HepG2 (cell line): Measurements from ENCODE around the gene PSMC5.
A peak's percentile ranks its signal among the peaks of the same experiment; 100 is the strongest.

ENCODE experiments used
- ELK4 ChIP-seq: sonication (generic); formaldehyde crosslinking; IDR thresholded peaks from 2 replicates; pipeline ENCODE4 v1.9.0; 2021; ENCODE audit warnings: missing genetic modification reagents, borderline replicate concordance
- FOXA3 ChIP-seq: IDR thresholded peaks from 2 replicates; pipeline ENCODE4 v1.6.1; 2016; ENCODE audit warnings: missing genetic modification reagents, missing compliant biosample characterization
- FOXP4 ChIP-seq: sonication (generic); formaldehyde crosslinking; IDR thresholded peaks from 2 replicates; pipeline ENCODE4 v1.4.0; 2020; ENCODE audit warnings: missing genetic modification reagents
- KLF11 ChIP-seq: IDR thresholded peaks from 2 replicates; pipeline ENCODE4 v1.6.1; 2016; ENCODE audit warnings: missing compliant biosample characterization
- PHF8 ChIP-seq: sonication (generic); formaldehyde crosslinking; IDR thresholded peaks from 2 replicates; pipeline ENCODE4 v1.5.0; 2020; ENCODE audit warnings: missing genetic modification reagents
- RNF219 ChIP-seq: sonication (generic); formaldehyde crosslinking; IDR thresholded peaks from 2 replicates; pipeline ENCODE4 v1.5.0; 2020; ENCODE audit warnings: mild to moderate bottlenecking, missing genetic modification reagents
- SATB2 ChIP-seq: sonication (generic); formaldehyde crosslinking; IDR thresholded peaks from 2 replicates; pipeline ENCODE4 v1.5.0; 2020; ENCODE audit warnings: missing genetic modification reagents
- TAF1 ChIP-seq: sonication (generic); formaldehyde crosslinking; IDR thresholded peaks from 2 replicates; pipeline ENCODE4 v1.4.0; 2020; ENCODE audit warnings: missing genetic modification reagents
- ZNF496 ChIP-seq: sonication (generic); formaldehyde crosslinking; IDR thresholded peaks from 2 replicates; pipeline ENCODE4 v1.8.1; 2023; ENCODE audit warnings: mild to moderate bottlenecking, moderate library complexity, missing genetic modification reagents; ENCODE audit not compliant: insufficient replicate concordance
- ZNF800 ChIP-seq: sonication (generic); formaldehyde crosslinking; IDR thresholded peaks from 2 replicates; pipeline ENCODE4 v1.4.0; 2020; ENCODE audit warnings: missing genetic modification reagents

GRCh38 chr17:63854709-63855108, 27.5 kb downstream of the PSMC5 start:
- TF ChIP-seq ZNF496 (CRISPR knock-in tag) (no peak), KLF11 (CRISPR knock-in tag) (0 out of 2 replicates have a peak, but pooled peaks have one; percentile 42), FOXP4 (CRISPR knock-in tag) (no peak; the same call in 1 of the 2 replicates), PHF8 (no peak), SATB2 (no peak), FOXA3 (CRISPR knock-in tag) (no peak; the same call in 1 of the 2 replicates), ELK4 (CRISPR knock-in tag) (no peak), TAF1 (no peak), ZNF800 (CRISPR knock-in tag) (no peak), RNF219 (no peak)
